SW 1271 (cell line): ENCODE measurements around the gene STEAP3.
"Not testable (repeated sequence)": the region's sequence is repeated elsewhere in the genome, so short reads cannot be mapped to it uniquely, and the experiment has no call there.

ENCODE experiments used
- DNase-seq, 2 experiments: peaks; one replicate each; lab custom pipeline; 2025; lab: John Stamatoyannopoulos, UW

The STEAP3 gene

GRCh38 chr2:119261493-119262225, 38.0 kb downstream of the STEAP3 start:
- DNase-seq = no peak

- DNase-seq = no peak
These were observed 39.4 kb downstream of the STEAP3 start for GRCh38 chr2:119263025-119263424.

GRCh38 chr2:119263656-119264055, 40.0 kb downstream of the STEAP3 start:
- no peak for DNase-seq

- DNase-seq = peak; percentile 7 to 46
These were observed 41.4 kb downstream of the STEAP3 start for GRCh38 chr2:119264781-119265692.

GRCh38 chr2:119265693-119266066, 42.0 kb downstream of the STEAP3 start:
- DNase-seq = no peak

GRCh38 chr2:119266091-119266589, 42.5 kb downstream of the STEAP3 start:
- DNase-seq = no peak

GRCh38 chr2:119267604-119268003, 44.0 kb downstream of the STEAP3 start:
- DNase-seq = no peak

- DNase-seq = no peak
These were observed 53.2 kb downstream of the STEAP3 start for GRCh38 chr2:119276864-119277263.

- DNase-seq = not testable (repeated sequence)
These were observed 54.8 kb downstream of the STEAP3 start for GRCh38 chr2:119278385-119278784.

- no peak for DNase-seq
These were observed 55.3 kb downstream of the STEAP3 start for GRCh38 chr2:119278946-119279345.

GRCh38 chr2:119279666-119280065, 56.0 kb downstream of the STEAP3 start:
- no peak for DNase-seq

- DNase-seq = no peak
These were observed 57.0 kb downstream of the STEAP3 start for GRCh38 chr2:119280680-119281079.

GRCh38 chr2:119282146-119282995, 58.7 kb downstream of the STEAP3 start:
- no peak for DNase-seq

GRCh38 chr2:119282996-119283511, 59.4 kb downstream of the STEAP3 start:
- no peak for DNase-seq

- no peak for DNase-seq
These were observed 60.3 kb downstream of the STEAP3 start for GRCh38 chr2:119283873-119284331.

GRCh38 chr2:119286661-119287060, 63.0 kb downstream of the STEAP3 start:
- DNase-seq = no peak

GRCh38 chr2:119288576-119288975, 64.9 kb downstream of the STEAP3 start:
- no peak for DNase-seq

GRCh38 chr2:119289093-119289492, 65.5 kb downstream of the STEAP3 start:
- DNase-seq = no peak

GRCh38 chr2:119289642-119290041, 66.0 kb downstream of the STEAP3 start:
- no peak for DNase-seq

- peak in 1 of 2 experiments; percentile 31 for DNase-seq
These were observed 67.4 kb downstream of the STEAP3 start for GRCh38 chr2:119290859-119291587.

- DNase-seq = no peak
These were observed 68.0 kb downstream of the STEAP3 start for GRCh38 chr2:119291588-119292167.
